ENCODE measurements around the gene SSBP1.
"Not testable (repeated sequence)": the region's sequence is repeated elsewhere in the genome, so short reads cannot be mapped to it uniquely, and the experiment has no call there.

SSBP1 gene

GRCh38 chr7:141737836-141738591 lies at the start of gene SSBP1:
TSS of gene SSBP1 (plus strand) at chr7:141738358. CDS start at chr7:141739167, 809 bp downstream.
- peak; percentile 77 to 82 (median 79) for DNase-seq

GRCh38 chr7:141689072-141689825 lies 48.9 kb upstream of the SSBP1 start:
- DNase-seq, result not testable (repeated sequence)

GRCh38 chr7:141691540-141691939 lies 46.6 kb upstream of the SSBP1 start:
- no peak for DNase-seq

- DNase-seq, result no peak
Observed at GRCh38 chr7:141691961-141692360, 46.2 kb upstream of the SSBP1 start.

- DNase-seq, result no peak
Observed at GRCh38 chr7:141693082-141693481, 45.1 kb upstream of the SSBP1 start.

GRCh38 chr7:141695803-141696289 lies 42.3 kb upstream of the SSBP1 start:
- DNase-seq, result no peak

GRCh38 chr7:141696348-141696747 lies 41.8 kb upstream of the SSBP1 start:
- no peak for DNase-seq

GRCh38 chr7:141697211-141697871 lies 40.8 kb upstream of the SSBP1 start:
- DNase-seq, result no peak

- no peak for DNase-seq
Observed at GRCh38 chr7:141698247-141699015, 39.7 kb upstream of the SSBP1 start.

GRCh38 chr7:141699860-141700259 lies 38.3 kb upstream of the SSBP1 start:
- no peak for DNase-seq

GRCh38 chr7:141700296-141700847 lies 37.8 kb upstream of the SSBP1 start:
- no peak for DNase-seq

- DNase-seq, result no peak
Observed at GRCh38 chr7:141700848-141701371, 37.2 kb upstream of the SSBP1 start.

GRCh38 chr7:141701489-141702046 lies 36.6 kb upstream of the SSBP1 start:
- peak; percentile 10 to 59 (median 37) for DNase-seq

GRCh38 chr7:141702047-141702567 lies 36.1 kb upstream of the SSBP1 start, which contains the start of gene DENND11:
TSS of gene DENND11 (minus strand) at chr7:141702166. CDS start at chr7:141702153, 13 bp downstream.
- DNase-seq, result peak in 2 of 4 experiments; percentile 7 to 59

- no peak for DNase-seq
Observed at GRCh38 chr7:141702892-141703291, 35.3 kb upstream of the SSBP1 start.

- no peak for DNase-seq
Observed at GRCh38 chr7:141704112-141704511, 34.0 kb upstream of the SSBP1 start.

GRCh38 chr7:141704741-141705140 lies 33.4 kb upstream of the SSBP1 start:
- no peak for DNase-seq

- DNase-seq, result no peak
Observed at GRCh38 chr7:141706239-141707064, 31.7 kb upstream of the SSBP1 start.

- DNase-seq, result no peak
Observed at GRCh38 chr7:141708351-141708750, 29.8 kb upstream of the SSBP1 start, which contains the start of gene WEE2. TSS of gene WEE2 (plus strand) at chr7:141708353. CDS start at chr7:141708759, 406 bp downstream.

GRCh38 chr7:141709318-141709717 lies 28.8 kb upstream of the SSBP1 start:
- no peak for DNase-seq
